HG02943 (cell line): ENCODE data around the gene PTPRU.

ENCODE experiments used
- ATAC-seq: cut with Tn5 transposase; IDR thresholded peaks from one replicate; pipeline ENCODE4 v1.9.1; 2021; ENCODE audit warnings: mild to moderate bottlenecking, low read depth, moderate library complexity; ENCODE audit not compliant: unreplicated experiment

PTPRU gene

DNA sequence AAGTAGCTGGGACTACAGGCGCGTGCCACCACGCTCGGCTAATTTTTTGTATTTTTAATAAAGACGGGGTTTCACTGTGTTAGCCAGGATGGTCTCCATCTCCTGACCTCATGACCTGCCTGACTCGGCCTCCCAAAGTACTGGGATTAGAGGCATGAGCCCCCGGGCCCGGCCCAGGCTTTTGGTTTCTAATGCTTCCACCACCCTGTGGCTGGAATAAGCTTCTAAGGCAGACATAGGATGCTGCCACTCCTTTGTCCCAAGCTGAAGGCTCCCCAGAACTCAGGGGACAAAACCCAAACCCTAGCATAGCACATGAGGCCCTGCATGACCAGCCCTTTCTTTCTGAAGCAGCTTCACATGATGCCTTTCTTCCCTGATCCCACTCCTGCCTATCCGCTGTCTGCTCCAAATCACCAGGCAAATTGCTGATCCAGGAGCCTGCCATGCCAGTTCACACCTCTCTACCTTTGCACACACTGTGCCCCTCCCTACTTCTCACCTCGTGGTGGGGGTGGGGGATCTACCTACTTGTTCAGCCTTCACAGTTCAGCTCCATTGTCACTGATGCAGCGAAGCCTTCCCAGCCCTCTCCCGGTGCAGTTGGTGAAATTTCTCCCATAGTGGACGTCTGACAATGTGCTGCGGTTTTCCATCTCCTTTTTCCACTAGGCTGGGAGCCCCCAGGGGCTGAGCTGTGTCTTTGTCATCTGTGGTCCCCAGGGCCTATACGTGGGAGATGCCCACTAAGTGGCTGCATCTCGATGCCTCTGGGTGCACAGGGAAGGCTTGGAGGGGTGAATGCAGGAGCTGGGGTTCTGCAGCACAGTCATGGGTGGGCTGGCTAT lies 6.9 kb downstream of the PTPRU start:
- ATAC-seq, result no peak

GRCh38 chr1:29243871-29244200 lies 7.5 kb downstream of the PTPRU start:
- ATAC-seq, result no peak

- ATAC-seq, result no peak
Measured at GRCh38 chr1:29245261-29245660, 8.9 kb downstream of the PTPRU start.

DNA sequence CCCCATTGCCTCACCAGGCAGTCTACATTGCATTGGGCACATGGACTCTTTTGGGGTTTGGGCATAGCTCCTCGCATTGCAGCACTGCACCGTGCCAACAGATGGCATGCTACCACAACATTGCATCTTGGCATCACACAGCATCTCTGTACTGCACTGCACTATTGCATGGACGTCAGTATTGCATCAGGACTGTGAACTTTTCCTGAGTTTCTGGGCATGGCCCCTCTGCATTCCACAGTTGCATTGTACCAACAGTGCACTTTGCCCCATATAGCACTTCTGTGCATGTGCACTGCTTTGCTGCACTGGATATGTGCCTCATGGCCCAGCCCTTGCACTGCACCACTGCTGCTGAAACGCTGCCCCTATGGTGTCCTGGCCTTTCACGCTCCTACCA lies 9.6 kb downstream of the PTPRU start:
- no peak for ATAC-seq

DNA sequence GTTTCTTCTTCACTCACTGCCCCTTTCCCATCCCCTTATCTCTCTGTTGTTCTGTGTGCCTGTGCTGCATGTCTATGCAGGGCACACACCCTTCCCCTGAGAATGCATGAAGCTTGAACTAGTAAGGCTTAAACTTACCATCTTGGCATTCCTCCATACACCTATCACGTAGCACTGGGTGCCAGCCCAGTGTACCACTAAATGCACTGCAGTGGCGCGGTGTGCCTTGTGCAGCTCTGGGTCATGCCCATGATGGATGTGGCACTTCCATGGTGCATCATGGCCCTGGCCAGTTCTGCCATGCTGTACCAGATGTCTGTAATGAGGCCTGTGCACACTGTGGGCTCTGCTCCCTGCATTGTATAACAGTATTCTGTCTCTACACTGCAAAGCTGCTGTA lies 10.7 kb downstream of the PTPRU start:
- ATAC-seq, result no peak

DNA sequence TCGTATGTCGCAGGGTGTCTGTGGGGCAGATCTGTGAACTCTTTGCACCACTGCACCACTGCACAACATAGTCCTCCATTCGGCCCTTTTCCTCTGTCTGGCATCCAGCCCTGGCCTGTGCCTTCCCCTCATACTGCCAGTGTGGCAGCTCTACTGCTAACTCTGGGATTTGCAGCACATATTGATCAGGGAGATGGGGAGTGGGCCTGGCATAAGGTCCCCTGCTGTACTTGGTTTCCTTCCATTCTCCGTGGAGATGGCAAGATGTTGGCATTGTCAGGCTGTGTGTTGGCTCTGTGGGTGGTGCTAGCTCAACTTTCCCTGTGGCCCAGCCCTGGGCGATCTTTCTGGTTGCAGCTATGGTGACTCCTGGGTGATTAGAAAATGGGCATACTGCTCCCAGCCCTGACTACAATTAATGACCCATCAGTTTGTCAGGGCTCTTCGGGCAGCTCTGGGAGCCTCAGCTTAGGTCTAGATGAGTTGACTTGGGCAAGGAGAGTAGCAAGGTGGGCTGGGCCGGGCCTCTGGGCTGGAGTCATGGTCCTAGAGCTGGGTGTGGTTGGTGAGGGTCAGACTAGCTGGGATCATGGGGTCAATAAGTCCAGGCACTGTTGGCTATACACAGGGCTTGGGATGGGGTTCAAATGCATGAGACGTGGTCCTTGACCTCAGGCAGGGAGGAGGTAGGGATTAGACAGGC lies 11.4 kb downstream of the PTPRU start:
- ATAC-seq, result no peak

DNA sequence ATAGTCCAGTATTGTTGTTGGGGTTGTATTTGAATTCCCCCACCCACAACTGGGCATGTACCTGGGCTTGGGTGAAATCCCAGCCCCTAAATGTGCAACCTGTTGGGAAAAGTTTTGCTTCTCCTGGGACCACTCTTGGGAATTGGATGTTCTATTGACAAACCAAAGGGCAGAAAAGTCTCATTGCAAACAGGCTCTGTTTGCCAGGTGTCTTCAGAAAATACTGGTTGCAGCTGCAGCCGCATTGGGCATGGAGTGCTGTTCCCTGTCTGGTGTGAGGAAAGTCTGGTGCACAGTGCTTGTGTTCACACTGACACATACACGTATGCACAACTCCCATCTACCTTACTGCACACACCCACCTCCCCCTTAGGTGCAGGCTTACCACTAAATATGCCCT lies 12.1 kb downstream of the PTPRU start:
- ATAC-seq, result no peak

- no peak for ATAC-seq
Measured at GRCh38 chr1:29249170-29249691, 12.9 kb downstream of the PTPRU start.

GRCh38 chr1:29249951-29250581 lies 13.7 kb downstream of the PTPRU start:
- no peak for ATAC-seq

DNA sequence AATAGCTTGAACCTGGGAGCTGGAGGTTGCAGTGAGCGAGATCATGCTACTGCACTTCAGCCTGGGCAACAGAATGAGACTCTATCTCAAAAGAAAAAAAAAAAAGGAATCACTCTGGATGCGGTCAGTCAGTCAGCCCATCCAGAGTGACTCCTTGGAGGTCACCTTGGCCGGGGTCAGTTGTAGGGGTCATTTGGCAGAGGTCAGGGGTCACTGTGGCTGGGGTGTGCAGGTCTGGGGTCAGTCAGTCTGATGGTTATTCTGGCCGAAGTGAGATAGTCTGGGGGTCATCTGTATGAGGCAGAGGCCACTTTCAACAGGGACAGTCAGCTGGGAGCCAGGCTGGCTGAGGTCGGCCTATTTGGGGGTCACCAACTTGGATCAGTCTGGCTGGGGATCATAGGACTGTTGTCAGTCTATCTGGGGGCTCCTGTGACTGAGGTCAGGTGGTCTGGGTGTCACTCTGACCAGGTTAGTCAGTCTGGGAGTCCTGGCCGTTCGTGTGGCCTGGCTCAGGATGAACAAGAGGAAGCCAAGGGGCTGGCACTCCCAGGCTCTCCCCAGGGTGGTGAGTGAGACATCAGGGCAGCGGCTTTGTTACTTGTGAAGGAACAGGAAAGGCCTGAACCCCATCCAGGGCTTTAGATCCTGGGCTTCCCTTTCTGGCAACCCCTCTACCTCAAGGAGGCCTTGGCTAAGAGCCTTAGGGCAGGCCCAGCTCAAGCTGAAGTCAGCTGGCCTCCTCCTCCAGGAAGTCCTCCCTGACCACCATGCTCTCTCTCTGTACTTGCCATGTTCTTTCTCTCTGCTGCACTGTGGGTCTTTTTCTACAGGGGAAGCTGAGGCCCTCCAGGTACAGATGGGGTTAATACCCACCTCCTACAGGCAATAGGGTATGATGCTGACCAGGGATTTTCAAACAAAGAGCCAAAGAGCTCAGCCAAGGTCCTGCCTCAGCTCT lies 15.1 kb downstream of the PTPRU start:
- no peak for ATAC-seq

- ATAC-seq, result no peak
Measured at GRCh38 chr1:29253180-29253579, 16.9 kb downstream of the PTPRU start.

DNA sequence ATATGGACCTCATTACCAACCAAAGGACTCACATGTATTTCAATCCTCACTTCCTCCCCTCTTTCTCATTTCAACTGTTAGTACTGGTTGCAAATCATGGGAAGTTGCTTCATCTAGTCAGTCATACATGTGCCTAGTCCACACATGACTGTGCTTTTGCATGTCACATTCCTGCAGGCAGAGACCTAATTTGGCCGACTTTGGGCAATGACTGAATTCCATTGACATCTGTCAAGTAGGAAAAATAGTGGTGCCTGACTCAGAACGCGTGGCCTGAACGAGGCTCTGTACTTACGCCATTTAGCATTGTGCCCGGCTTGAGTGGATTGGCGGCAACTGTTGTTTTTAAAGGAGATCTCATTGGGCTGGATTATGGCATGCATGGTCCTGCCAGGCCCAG lies 18.0 kb downstream of the PTPRU start:
- ATAC-seq, result no peak

- ATAC-seq, result no peak
Measured at GRCh38 chr1:29255134-29255666, 18.9 kb downstream of the PTPRU start.

DNA sequence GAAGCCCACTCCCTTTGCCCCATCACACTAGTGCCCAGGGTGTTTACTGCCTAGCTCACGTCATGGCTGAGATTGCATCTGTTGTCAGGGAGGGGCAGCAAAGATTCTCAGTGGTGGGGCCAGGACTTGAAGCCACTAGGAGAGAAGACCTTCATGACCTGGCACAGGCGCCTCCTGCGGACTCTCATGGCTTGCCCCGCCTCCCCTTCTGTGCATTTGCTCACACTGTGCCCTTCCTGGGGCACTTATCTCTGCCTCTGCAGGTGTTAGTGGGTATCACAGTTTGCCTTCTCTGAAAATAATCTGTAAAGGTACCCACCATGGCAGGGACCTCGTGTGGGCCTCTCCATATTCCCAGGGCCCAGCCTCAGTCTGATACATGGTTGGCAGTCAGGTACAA lies 20.1 kb downstream of the PTPRU start:
- ATAC-seq, result no peak

DNA sequence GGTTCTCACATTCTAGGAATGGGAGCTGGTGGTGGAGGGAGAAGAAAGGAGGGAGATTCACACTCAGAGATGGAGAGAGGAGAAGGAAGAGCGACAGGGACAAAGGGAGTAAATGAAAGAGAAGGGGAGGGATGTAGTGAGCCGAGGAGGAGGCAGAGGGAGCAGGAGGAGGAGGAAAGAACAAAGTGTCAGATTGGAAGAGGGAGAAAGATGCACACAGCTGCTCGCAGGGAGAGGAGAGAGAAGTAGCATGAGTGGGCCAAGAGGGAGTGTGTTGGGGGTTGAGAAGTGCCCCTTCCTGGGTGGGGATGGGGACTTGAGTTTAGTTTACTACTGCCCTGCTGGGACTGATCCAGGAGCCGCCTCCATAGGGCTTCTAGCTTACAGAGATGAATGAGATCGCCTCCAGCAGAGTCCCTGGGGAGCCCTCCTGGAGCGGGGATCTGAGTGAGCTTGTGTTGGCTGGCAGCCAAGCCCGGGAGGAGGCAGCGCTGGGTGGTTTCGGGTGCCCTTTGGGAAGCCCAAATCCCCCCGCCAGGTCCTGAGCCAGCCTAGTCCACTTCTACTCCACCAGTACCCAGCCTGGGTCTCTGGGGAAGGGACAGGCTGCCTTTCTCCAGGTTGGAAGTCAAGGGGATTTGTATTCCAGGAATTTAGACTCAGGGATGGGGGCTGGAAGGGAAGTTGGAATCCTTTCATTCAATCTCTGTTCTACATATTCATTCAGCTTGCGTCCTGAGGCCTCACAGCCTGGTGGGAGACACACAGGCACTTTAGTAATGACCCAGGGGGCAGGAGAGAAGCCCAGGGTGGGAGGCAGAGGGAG lies 20.9 kb downstream of the PTPRU start:
- no peak for ATAC-seq

DNA sequence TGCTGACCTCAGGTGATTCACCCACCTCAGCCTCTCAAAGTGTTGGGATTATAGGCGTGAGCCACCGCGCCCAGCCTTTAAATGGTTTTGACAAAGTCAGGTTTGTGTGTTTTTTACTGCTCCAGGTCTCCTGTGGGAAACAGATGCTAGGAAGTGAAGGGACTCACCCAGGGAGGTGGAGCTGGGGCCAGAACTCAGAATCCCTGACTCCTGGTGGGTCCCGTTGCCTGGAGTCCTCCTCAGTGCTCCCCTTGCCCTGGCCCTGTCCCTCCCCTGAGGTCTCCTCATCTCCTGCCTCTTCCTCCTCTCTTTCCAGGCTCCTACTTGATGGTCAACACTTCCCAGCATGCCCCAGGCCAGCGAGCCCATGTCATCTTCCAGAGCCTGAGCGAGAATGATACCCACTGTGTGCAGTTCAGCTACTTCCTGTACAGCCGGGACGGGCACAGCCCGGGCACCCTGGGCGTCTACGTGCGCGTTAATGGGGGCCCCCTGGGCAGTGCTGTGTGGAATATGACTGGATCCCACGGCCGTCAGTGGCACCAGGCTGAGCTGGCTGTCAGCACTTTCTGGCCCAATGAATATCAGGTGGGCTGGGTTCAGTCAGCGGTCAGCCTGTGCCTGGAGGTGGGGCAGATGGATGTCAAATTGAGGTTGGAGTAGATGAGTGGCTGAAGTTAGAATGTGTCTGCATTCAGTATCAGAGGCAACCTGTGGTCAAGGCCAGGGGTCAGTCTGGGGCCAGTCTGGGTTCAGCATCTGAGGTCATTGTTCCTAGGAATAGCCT lies 22.1 kb downstream of the PTPRU start:
- ATAC-seq, result no peak

DNA sequence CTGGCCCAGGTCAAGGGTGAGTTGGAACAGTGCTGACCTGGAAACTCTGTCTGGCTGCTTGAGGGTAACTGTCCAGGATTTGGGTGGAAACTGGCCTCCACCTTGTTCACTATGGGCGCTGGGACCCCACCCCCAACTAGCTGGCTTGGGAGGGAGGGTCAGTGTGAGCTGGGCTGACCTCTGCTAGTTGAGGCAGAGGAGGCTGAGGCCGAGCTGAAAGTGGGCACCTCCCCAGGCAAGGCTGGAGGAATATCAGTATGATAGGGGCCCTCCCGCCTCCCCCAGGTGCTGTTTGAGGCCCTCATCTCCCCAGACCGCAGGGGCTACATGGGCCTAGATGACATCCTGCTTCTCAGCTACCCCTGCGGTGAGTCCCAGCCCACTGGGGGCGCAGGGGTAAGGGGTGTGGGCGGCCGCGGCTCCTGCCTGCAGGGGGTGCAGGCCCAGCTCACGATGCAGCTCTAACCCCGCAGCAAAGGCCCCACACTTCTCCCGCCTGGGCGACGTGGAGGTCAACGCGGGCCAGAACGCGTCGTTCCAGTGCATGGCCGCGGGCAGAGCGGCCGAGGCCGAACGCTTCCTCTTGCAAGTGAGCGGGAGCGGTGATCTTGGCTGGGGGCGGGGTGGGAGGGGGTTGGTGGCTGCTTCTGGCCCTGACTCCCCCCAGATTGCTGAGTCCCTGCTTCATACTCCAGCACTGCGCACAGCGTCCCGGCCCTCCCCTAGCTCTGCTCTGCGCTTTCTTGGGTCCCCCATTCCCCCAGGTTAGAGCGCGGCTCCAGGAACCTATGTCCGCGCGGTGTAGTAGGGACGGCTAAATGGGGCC lies 22.9 kb downstream of the PTPRU start:
- ATAC-seq, result no peak
